AG08396 (cell line): Measurements from ENCODE around the gene ENDOD1.

Experiments used
- DNase-seq: peaks from one replicate; pipeline ENCODE4 v3.0.0; 2012; ENCODE audit warnings: low spot score, mixed read lengths

ENDOD1 gene

GRCh38 chr11:95144313-95145235, 54.9 kb downstream of the ENDOD1 start:
- no peak for DNase-seq

GRCh38 chr11:95145430-95146060, 55.9 kb downstream of the ENDOD1 start:
- DNase-seq: no peak

GRCh38 chr11:95147364-95147905, 57.8 kb downstream of the ENDOD1 start:
- DNase-seq: peak; percentile 77

GRCh38 chr11:95148406-95148805, 58.8 kb downstream of the ENDOD1 start:
- no peak for DNase-seq

- no peak for DNase-seq
These were observed 59.3 kb downstream of the ENDOD1 start for GRCh38 chr11:95148938-95149337.

- no peak for DNase-seq
These were observed 60.2 kb downstream of the ENDOD1 start for GRCh38 chr11:95149651-95150364.

- DNase-seq: peak; percentile 92
These were observed 61.5 kb downstream of the ENDOD1 start for GRCh38 chr11:95150956-95151684.

- DNase-seq: no peak
These were observed 63.5 kb downstream of the ENDOD1 start for GRCh38 chr11:95152876-95153856.

GRCh38 chr11:95153857-95154246, 64.2 kb downstream of the ENDOD1 start:
- no peak for DNase-seq

- peak; percentile 31 for DNase-seq
These were observed 64.9 kb downstream of the ENDOD1 start for GRCh38 chr11:95154514-95154913.

GRCh38 chr11:95155385-95155784, 65.7 kb downstream of the ENDOD1 start:
- no peak for DNase-seq

- DNase-seq: peak; percentile 36
These were observed 66.6 kb downstream of the ENDOD1 start for GRCh38 chr11:95156133-95156721.

- no peak for DNase-seq
These were observed 67.4 kb downstream of the ENDOD1 start for GRCh38 chr11:95156916-95157541.

GRCh38 chr11:95157824-95158223, 68.2 kb downstream of the ENDOD1 start:
- DNase-seq: no peak

GRCh38 chr11:95161248-95161647, 71.6 kb downstream of the ENDOD1 start:
- no peak for DNase-seq

- DNase-seq: no peak
These were observed 73.5 kb downstream of the ENDOD1 start for GRCh38 chr11:95163106-95163505.

GRCh38 chr11:95165638-95166037, 76.0 kb downstream of the ENDOD1 start:
- DNase-seq: no peak

GRCh38 chr11:95166781-95167180, 77.1 kb downstream of the ENDOD1 start:
- no peak for DNase-seq

GRCh38 chr11:95170294-95170693, 80.6 kb downstream of the ENDOD1 start:
- DNase-seq: no peak
